HepG2 (cell line): Measurements from ENCODE around the gene CEP44.

Experiments
- BRD4 ChIP-seq: sonication (generic); formaldehyde crosslinking; IDR thresholded peaks from 2 replicates; pipeline ENCODE4 v1.4.0; 2020; ENCODE audit warnings: missing genetic modification reagents
- CEBPB ChIP-seq: IDR thresholded peaks from 2 replicates; pipeline ENCODE4 v1.6.1; 2011; ENCODE audit warnings: low read depth, low read length, improper control_type of control experiment, borderline replicate concordance
- CTCF ChIP-seq: sonication (generic); formaldehyde crosslinking; IDR thresholded peaks from 2 replicates; pipeline ENCODE4 v1.5.0; 2020; ENCODE audit warnings: mild to moderate bottlenecking, missing genetic modification reagents, moderate library complexity
- ELF4 ChIP-seq: sonication (generic); formaldehyde crosslinking; IDR thresholded peaks from 2 replicates; pipeline ENCODE4 v1.5.0; 2020; ENCODE audit warnings: missing genetic modification reagents, mild to moderate bottlenecking, moderate library complexity, borderline replicate concordance
- FOXA3 ChIP-seq: IDR thresholded peaks from 2 replicates; pipeline ENCODE4 v1.6.1; 2016; ENCODE audit warnings: missing genetic modification reagents, missing compliant biosample characterization
- FOXM1 ChIP-seq: sonication (generic); formaldehyde crosslinking; IDR thresholded peaks from 2 replicates; pipeline ENCODE4 v1.5.0; 2020; ENCODE audit warnings: missing genetic modification reagents
- KLF13 ChIP-seq: sonication (generic); formaldehyde crosslinking; IDR thresholded peaks from 2 replicates; pipeline ENCODE4 v1.4.0; 2020; ENCODE audit warnings: mild to moderate bottlenecking, missing genetic modification reagents
- MEIS2 ChIP-seq: sonication (generic); formaldehyde crosslinking; IDR thresholded peaks from 2 replicates; pipeline ENCODE4 v1.9.0; 2021; ENCODE audit warnings: mild to moderate bottlenecking, missing genetic modification reagents
- MTF1 ChIP-seq: sonication (generic); formaldehyde crosslinking; IDR thresholded peaks from 2 replicates; pipeline ENCODE4 v1.5.0; 2020; ENCODE audit warnings: missing genetic modification reagents
- POLR2A ChIP-seq, 2 experiments: IDR thresholded peaks; 2 replicates each; pipeline ENCODE4 v1.6.1; 2011; ENCODE audit warnings: low read depth in 2 of 2, low read length in 2 of 2, mild to moderate bottlenecking in 1 of 2, moderate library complexity in 1 of 2; ENCODE audit not compliant: insufficient read depth in 1 of 2
- POLR2AphosphoS2 ChIP-seq: IDR thresholded peaks from 2 replicates; pipeline ENCODE4 v1.6.1; 2011; ENCODE audit warnings: low read depth, low read length, improper control_type of control experiment
- ZNF83 ChIP-seq: sonication (generic); formaldehyde crosslinking; IDR thresholded peaks from 2 replicates; pipeline ENCODE4 v1.4.0; 2020; ENCODE audit warnings: missing genetic modification reagents, mild to moderate bottlenecking, borderline replicate concordance
- TF ChIP-seq, protein P1 (sequence below): sonication (generic); formaldehyde crosslinking; IDR thresholded peaks from 2 replicates; pipeline ENCODE4 v1.4.0; 2020; ENCODE audit warnings: missing genetic modification reagents
- TF ChIP-seq, protein P2 (sequence below): sonication (generic); formaldehyde crosslinking; IDR thresholded peaks from 2 replicates; pipeline ENCODE4 v1.9.0; 2021; ENCODE audit warnings: missing genetic modification reagents, borderline replicate concordance

- TF ChIP-seq POLR2A (IDR thresholded peaks at IDR 0.05; ENCODE audit: insufficient read depth in 1 of 2, low read depth in 2 of 2, low read length in 2 of 2) (peak; percentile 69 to 85), MTF1 (CRISPR knock-in tag) (0 out of 2 replicates have a peak, but pooled peaks have one; percentile 60), ELF4 (peak; percentile 82; the same call in 1 of the 2 replicates), BRD4 (CRISPR knock-in tag) (no peak), FOXA3 (CRISPR knock-in tag) (no peak), POLR2AphosphoS2 (no peak), KLF13 (no peak), CTCF (CRISPR knock-in tag) (no peak), ZNF83 (CRISPR knock-in tag) (no peak), FOXM1 (CRISPR knock-in tag) (no peak), CEBPB (no peak), MEIS2 (no peak)
- TF ChIP-seq, protein P1, sequence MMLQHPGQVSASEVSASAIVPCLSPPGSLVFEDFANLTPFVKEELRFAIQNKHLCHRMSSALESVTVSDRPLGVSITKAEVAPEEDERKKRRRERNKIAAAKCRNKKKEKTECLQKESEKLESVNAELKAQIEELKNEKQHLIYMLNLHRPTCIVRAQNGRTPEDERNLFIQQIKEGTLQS (CRISPR knock-in tag), result no peak
- TF ChIP-seq, protein P2, sequence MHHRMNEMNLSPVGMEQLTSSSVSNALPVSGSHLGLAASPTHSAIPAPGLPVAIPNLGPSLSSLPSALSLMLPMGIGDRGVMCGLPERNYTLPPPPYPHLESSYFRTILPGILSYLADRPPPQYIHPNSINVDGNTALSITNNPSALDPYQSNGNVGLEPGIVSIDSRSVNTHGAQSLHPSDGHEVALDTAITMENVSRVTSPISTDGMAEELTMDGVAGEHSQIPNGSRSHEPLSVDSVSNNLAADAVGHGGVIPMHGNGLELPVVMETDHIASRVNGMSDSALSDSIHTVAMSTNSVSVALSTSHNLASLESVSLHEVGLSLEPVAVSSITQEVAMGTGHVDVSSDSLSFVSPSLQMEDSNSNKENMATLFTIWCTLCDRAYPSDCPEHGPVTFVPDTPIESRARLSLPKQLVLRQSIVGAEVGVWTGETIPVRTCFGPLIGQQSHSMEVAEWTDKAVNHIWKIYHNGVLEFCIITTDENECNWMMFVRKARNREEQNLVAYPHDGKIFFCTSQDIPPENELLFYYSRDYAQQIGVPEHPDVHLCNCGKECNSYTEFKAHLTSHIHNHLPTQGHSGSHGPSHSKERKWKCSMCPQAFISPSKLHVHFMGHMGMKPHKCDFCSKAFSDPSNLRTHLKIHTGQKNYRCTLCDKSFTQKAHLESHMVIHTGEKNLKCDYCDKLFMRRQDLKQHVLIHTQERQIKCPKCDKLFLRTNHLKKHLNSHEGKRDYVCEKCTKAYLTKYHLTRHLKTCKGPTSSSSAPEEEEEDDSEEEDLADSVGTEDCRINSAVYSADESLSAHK, result no peak
Measured at GRCh38 chr4:174283507-174284471, at the start of gene CEP44, which contains the start of gene FBXO8.
